ENCODE data around the gene PRRT1.

Gene PRRT1

GRCh38 chr6:32116674-32117073 is 35.1 kb downstream of the PRRT1 start:
- peaks cover 39 to 69% (median 46%) of the 10 kb centered on the region in 3 donors for H3K36me3 ChIP-seq
- peak; percentile 30 to 38 for TF ChIP-seq CTCF (IDR thresholded peaks at IDR 0.05)
- H3K4me1 ChIP-seq = peaks cover 0 to 36% (median 20%) of the 10 kb centered on the region in 4 donors
- no peak for DNase-seq
- H3K27ac ChIP-seq = no peak overlapping the region
- no peak overlapping the region for H3K4me3 ChIP-seq
- intact Hi-C loops (cut with DNase I; ENCODE audit: low total_unique reads) = no loop called here
- H3K27me3 ChIP-seq = no peaks in the 10 kb centered on the region
- H3K9me3 ChIP-seq = no peaks in the 10 kb centered on the region

GRCh38 chr6:32115623-32116022 is 36.1 kb downstream of the PRRT1 start:
- Histone ChIP-seq H3K4me3 (no peak overlapping the region), H3K4me1 (peaks cover 0 to 47% (median 24%) of the 10 kb centered on the region in 4 donors), H3K27me3 (no peaks in the 10 kb centered on the region), H3K27ac (peak overlapping the region; percentile 75 to 81), H3K9me3 (no peaks in the 10 kb centered on the region), H3K36me3 (peaks cover 28 to 59% (median 36%) of the 10 kb centered on the region in 3 donors)
- no peak for TF ChIP-seq CTCF (IDR thresholded peaks at IDR 0.05)
- intact Hi-C loops (cut with DNase I; ENCODE audit: low total_unique reads) = no loop called here
- DNase-seq = no peak

- DNase-seq = no peak
- Histone ChIP-seq H3K27ac (peak overlapping the region; percentile 75 to 81), H3K9me3 (no peaks in the 10 kb centered on the region), H3K27me3 (no peaks in the 10 kb centered on the region), H3K4me1 (peaks cover 0 to 55% (median 31%) of the 10 kb centered on the region in 4 donors), H3K4me3 (no peak overlapping the region), H3K36me3 (peaks cover 20 to 51% (median 32%) of the 10 kb centered on the region in 3 donors)
- intact Hi-C loops (cut with DNase I; ENCODE audit: low total_unique reads) = loop anchor here (1.0 kb wide), 1 partner anchor 27 kb away; no protein-coding TSS in a partner anchor
- no peak for TF ChIP-seq CTCF (IDR thresholded peaks at IDR 0.05)
These were observed 36.9 kb downstream of the PRRT1 start for GRCh38 chr6:32114796-32115195.

GRCh38 chr6:32113386-32114352 is 38.1 kb downstream of the PRRT1 start:
- H3K4me1 ChIP-seq = peaks cover 0 to 60% (median 39%) of the 10 kb centered on the region in 4 donors
- DNase-seq = peak; percentile 92 to 96
- H3K4me3 ChIP-seq = no peak overlapping the region
- peak; percentile 57 to 66 for TF ChIP-seq CTCF (IDR thresholded peaks at IDR 0.05)
- H3K36me3 ChIP-seq = peaks cover 19 to 42% (median 32%) of the 10 kb centered on the region in 3 donors
- intact Hi-C loops (cut with DNase I; ENCODE audit: low total_unique reads) = loop anchor here (1.0 kb wide), 1 partner anchor 26 kb away; no protein-coding TSS in a partner anchor
- no peaks in the 10 kb centered on the region for H3K27me3 ChIP-seq
- peak overlapping the region; percentile 75 to 81 for H3K27ac ChIP-seq
- H3K9me3 ChIP-seq = no peaks in the 10 kb centered on the region

- no peak for TF ChIP-seq CTCF (IDR thresholded peaks at IDR 0.05)
- Histone ChIP-seq H3K27ac (peak overlapping the region; percentile 75 to 81), H3K4me3 (no peak overlapping the region), H3K36me3 (peaks cover 8 to 30% (median 20%) of the 10 kb centered on the region in 3 donors), H3K4me1 (peaks cover 0 to 72% (median 49%) of the 10 kb centered on the region in 4 donors), H3K9me3 (no peaks in the 10 kb centered on the region), H3K27me3 (no peaks in the 10 kb centered on the region)
- DNase-seq = no peak
- intact Hi-C loops (cut with DNase I; ENCODE audit: low total_unique reads) = no loop called here
These were observed 39.2 kb downstream of the PRRT1 start for GRCh38 chr6:32112431-32112980.

All from tibial artery (tissue), 4 donors.